ENCODE measurements around the gene ELP5.

ELP5 gene, protein sequence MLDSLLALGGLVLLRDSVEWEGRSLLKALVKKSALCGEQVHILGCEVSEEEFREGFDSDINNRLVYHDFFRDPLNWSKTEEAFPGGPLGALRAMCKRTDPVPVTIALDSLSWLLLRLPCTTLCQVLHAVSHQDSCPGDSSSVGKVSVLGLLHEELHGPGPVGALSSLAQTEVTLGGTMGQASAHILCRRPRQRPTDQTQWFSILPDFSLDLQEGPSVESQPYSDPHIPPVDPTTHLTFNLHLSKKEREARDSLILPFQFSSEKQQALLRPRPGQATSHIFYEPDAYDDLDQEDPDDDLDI

DNA sequence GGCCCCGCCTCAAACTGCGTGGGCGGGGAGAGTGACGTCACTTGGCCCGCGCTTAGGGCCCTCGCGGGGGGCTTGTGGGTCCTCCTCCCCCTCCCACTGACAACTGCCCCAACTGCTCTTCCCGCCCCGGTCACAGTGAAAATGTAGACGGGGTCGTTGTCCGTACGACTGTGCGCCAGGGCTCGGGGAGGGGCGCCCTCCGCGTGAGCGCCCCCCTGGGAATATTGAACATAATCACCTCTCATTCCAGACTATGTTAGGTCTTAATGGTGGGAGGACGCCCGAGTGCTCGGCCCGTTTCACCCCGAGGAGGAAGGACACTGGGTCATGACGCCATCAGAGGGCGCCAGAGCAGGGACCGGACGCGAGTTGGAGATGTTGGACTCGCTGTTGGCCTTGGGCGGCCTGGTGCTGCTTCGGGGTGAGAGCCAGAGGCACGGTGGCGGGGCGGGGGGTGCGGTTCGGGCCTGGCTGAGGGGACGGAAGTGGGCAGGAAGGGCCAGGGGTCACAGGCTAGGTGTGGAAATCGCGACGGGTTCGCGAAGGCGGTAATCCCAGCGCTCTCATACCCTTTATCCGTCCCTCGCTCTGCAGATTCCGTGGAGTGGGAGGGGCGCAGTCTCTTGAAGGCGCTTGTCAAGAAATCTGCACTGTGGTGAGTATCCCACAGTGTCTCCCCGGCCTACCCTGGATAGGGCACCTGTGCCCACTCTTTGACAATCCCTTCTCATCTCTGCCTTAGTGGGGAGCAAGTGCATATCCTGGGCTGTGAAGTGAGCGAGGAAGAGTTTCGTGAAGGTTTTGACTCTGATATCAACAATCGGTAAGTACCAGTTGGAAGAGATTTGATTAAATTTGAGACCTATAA is at the start of gene ELP5:
Gene ELP5 (plus strand): TSS at position 40 of the 868 bp plus-strand sequence. CDS start 336 bp downstream, at position 376.
- peak; percentile 87 for DNase-seq

DNA sequence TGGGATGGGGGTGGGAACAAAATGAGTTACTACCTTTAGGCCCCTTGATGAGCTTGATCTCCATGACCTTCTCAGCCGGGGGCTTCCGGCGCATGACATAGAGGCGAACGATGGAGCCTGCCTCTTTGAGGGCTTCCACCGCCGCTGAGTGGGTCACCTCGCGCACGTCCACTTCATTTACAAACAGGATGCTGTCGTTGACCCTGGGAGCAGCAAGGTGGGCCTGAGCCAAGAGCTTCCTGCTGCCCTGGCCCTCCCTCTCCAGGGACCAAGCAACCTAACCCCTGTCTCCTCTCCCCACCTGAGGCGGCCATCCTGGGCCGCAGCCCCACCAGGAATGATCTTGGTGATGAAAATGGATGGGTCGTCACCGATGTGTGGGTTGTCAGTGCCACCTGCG is 48.6 kb upstream of the ELP5 start:
- no peak for DNase-seq

DNA sequence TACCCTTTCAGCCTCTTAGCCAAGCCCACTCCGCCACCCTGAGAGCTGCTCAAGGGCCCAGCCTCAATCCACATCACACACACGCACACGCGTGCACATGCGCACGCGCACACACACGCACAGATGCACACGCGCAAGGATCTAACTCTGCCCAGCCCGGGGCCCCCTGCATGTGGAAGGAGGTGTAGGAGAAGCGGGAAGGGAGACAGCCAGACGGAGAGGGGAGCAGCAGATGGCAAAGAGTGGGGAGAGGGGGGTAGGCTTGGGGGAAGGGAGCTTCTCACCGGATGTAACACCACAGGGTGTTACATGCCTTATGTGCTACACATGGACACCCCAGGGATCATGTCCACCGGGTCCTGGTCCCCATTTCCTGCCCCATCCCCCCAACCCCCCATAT is 47.7 kb upstream of the ELP5 start:
- DNase-seq, result no peak

DNA sequence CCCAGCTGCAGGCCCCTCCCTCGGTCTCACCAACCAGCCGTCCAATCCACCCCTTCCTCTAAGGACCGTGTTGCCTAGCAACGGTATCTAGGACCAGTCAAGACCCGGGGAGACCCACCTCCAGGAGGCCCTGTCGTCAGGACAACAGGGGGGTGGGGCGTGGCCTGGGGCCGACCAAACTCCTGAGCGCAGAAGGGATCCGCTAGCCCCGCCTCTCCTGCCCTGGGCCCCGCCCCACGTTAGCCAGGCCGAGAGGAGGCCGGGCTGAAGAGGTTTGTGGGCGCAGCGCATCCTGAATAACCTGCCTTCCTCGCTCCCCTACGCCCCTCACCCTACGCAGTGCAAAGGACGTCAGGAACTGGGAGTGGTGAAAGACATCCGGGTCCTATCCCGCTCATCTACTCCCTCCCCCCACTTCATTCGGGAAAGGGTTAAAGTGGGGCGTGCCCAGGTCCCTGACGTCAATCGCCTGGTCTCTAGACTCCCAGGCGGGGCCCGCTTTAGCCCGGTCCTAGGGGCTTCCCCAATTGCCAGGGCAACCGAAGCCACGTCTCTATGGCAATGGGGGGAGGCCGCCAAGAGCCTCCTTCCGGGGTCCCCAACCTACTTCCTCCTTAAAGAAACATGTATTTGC is 47.1 kb upstream of the ELP5 start:
- DNase-seq, result no peak

DNA sequence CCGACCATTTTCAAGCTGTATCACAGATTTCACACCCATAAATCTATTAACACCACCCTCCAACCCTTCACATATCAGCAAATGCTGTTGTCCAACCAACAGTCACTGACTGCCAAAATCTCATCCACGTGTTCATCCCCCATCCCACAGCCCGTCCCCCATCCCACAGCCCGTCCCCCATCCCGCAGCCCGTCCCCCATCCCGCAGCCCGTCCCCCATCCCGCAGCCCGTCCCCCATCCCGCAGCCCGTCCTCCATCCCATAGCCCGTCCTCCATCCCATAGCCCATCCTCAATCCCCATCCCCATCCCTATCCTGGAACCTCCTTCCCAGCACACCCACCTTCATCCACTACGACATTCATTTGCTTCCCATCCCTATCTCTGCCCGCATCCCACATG is 46.5 kb upstream of the ELP5 start:
- DNase-seq, result no peak

DNA sequence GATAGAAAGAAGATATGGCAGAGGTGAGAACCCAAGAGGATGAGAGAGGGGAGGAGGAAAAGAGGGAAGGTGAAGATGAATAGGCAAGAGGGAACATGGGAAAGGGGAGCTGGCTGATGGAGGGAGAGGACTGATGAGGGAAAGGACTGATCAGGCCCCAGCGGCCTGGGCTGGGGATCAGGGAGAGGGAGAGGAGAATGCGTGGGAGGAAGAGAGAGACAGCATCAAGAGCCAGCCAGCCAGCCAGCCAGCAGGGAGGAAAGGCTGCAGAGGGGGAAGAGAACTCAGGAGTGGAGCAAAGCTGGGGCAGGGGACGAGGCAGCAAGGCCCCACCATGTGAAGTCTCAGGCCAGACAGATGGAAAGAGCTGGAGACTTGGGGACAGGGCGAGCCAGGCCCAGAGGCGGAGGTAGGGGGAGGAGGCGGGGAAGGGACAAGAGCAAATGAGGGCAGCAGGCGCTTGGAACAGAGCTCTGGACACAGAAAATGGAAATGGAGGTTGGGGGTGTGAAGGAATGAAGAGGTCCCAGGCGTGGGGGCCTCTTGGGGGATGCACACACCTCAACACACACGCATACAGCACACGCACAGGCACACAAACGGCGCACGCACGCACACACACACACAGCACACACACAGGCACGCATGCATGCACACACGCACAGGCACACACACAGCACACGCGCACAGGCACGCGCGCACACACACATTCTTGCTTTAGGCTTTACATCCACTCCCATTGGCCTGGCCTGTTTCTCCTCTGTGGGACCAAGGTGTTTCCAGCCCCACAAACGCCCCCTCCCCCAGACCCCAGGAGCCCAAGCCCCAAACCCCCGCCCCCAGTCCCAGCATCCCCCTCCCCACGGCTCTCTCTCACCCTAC is 44.7 kb upstream of the ELP5 start:
- DNase-seq, result no peak

DNA sequence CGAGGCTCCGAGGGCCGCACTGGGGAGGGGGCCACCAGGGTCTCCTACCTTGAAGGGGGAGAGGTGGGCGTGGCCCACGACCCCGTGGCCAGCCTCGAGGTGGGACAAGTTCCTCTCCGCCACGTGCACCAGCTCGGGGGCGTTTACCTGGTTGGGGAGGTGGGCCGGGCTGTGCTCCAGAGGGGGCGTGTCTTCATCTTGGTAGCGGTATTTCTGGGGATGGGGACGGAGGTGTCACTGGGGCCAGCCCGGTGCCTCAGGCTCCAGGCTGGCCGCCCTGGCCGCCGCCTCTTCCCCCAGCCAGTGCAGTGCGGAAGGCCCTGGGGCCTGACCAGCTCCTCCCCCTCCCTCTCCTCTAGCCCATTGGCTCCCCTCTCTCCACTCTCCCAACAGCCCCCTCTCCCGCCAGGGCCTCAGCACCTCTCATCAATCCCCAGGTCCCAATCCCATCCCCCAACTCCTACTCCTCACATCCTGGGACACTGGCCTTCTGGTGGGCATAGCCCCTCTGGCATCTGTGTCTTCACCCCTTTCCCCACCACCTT is 43.9 kb upstream of the ELP5 start:
- no peak for DNase-seq

DNA sequence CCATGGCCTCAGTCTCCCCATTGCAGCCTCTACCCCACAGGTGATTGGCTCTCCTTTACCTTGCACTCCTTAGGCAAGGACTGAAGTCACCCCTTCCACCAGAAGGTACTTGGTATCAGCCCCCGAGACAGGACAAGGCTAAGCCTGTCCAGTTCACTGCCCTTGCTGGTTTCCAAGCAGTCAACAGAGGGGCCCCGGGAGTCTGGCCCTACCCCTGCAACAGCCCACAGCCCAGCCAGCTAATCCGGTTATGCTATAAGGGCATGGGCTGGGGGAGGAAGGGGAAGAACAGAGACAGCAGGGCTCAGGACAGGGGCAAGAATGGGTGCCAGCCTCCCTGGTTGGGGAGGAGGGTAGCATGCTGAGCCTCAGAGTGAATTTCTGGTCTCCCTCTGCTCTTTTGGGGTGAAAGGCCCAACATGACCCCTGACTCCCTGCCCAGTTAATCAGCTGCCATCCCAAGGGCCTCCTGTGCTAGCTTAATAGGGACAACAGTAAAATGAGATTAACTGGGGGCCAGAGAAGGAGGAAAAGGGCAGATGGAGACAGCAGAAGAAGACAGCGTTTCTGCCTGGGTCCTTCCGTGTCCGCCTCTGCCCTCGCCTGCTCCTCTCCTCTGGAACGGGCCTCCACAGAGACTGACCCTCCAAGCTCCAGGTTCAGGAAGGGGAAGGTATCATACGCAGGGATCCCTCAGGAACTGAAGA is 43.1 kb upstream of the ELP5 start:
- no peak for DNase-seq

DNA sequence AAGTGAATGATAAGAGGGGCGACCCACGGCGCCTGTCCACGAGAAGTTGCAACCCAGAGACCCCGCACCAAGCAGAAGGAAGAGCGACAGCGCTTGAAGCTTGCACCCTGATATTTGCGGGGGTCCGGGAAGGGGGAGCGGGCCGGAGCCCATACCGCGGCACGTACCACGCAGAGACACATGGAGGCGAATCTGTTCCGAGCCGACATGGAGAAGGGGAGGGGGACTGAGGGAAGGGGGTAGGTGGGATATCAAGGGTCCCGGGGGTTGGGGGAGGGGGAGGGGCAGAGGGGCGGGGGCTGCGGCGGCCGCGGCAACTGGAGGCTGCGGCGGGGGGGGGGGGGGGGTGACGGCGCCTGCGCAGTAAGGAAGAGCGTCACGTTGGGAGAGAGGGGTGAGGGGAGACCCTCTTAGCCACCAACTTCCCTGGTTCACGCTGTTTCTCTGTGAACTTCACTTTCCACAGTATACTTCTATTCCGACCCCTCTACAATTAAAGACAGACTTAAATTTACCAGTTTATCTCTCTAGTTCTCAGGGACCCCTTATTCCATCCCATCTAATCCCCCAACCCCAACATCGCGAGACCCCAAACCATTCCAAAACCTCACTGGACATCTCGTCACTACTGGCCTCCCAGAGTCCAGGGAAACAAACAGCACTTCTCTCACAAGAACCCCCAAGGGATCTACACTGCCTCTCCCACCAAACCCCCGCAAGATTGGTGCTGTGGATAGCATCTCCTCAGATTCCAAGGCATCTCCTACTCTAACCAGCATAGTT is 40.3 kb upstream of the ELP5 start:
- DNase-seq, result no peak

DNA sequence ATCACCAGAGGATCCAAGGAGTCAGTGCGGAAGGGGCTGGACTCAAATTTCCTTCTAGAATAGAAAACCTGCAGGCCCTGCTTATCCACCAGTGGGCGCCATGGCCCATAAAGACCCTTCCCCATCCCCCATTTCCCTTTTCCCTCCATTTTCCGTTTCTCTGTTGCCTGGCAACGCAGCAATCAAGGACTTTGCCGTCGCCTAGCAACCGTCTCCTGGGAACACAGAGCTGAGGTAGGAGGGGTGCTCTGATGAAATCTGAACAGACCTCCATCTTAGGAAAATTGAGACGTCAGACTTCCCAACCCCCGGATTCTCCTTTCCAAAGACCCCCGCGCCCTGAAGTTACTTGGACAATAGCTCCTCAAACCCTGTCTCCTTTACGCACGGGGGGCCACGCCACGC is 38.1 kb upstream of the ELP5 start:
- peak; percentile 68 for DNase-seq

DNA sequence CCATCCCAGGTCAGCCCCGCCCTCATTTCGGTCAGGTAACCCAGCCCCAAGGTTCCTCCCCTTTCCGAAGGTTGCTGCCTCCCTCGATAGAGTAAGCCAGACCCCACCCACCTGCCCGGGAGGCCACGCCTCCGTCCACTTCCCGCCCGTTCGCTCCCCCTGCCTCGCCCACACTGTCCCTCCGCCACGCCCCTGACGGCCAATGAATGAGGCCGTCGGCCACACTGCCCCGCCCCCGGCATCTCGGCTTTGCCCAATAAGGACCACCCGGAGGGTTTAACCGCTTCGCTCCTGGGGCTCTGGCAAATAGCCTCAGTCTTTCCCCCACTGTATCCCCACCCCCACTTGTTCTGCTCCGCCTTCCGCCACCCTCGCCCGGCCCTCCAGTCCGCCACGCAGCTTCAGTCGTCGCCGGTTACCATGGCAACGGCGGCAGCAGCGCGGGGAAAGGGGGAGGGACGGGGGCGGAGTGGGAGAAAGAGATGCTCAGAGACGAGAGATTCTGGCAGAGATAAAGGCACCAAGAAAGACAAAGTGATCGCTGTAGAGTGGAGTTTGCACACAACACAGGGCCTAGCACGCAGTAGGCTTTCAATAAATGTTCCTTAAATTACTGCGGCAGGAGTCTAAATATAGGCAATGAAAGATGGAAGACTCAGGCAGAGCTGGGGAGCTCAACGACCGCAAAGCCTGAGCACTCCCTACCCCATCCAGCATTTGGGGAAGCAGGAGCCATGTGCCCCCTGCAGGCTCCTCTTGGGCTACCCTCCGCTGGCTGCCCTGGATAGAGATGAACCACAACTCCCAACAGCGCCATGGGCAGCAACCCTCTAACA is 37.5 kb upstream of the ELP5 start:
- peak; percentile 97 for DNase-seq

DNA sequence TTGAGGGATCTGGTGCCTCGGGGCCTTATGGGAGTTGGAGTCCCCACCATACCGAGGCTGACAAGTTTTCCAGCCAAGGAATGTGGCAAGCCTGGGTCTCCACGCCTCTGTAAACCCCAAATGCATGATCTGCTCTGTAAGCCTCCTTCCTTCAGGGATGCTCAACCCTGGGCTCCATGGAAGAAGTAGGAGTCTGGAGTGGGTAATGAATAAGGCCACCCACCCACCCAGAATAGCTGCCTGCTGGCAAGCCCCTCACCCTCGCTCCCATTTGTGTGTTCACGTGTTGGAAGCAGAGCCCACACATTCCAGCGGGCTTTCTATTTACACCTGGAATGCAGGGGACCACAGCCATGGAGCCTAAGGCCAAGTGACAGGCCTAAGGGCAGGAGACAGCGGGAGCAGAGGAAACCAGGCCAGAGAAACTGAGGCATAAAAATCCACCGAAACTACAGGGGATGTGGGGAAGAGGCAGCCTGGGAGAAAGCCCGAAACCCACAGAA is 36.8 kb upstream of the ELP5 start:
- no peak for DNase-seq

DNA sequence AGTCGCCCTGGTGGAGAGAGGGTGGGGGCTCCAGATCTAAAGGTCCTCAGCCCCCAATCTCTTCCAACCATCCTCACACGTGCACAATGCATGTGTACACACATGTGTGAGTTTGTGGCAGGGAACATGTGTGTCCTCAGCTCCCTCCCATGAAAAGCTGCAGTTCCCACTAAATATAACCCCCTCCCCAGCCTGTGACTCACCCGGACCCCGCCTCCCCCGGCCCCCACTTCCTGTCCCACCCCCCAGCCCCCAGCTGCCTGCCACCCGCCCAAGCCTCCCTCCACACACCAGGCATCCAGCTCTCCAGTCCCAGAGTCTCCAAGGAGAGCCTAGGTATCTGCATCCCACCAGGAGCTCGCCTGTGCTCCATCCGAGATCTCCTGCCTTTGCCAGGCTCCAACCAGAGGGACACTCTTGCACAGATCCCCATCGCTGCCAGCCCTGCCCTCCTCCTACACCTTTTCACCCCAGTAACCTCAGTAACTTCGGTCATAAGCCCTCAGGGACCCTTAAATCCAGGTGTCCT is 36.3 kb upstream of the ELP5 start:
- DNase-seq, result no peak

DNA sequence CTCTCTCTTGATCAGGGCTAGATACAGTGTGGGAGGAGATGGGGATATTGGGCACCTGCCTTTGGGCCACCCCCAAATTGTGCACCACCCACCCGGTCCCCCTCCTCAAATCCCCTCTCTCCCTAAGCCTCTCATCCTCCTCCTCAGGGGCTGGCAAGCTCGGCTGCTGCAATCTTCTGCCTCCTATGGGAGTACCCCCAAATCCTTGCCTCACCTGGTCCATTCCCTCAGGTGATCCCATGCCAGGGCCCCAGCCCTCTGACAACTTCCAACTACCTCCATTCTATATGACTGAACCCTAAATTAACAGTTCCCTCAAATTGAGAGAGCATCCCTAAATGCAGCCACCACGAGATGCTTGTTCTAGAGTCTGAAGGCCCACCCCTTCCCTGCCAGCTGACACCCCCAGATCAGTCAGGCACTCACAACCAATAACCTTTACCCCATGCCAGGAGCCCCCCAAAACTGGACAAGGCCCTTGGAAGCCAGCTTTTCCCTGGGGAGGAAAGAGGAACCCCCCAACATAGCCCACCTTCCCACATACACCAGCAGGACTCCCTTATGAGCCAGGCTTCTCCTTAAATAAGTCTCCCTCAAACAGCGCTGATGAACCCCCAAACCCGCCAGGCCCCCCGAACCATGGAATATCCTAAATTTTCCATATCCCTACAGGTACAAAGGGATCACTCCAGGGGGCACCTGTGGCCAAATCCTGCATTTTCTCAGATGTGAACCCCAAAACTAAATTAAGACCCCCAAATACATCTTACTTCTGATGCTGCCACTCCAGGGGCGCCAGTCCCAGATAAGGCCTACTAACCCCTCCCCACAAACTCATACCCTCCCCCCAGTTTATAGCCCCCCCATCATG is 35.5 kb upstream of the ELP5 start:
- no peak for DNase-seq

DNA sequence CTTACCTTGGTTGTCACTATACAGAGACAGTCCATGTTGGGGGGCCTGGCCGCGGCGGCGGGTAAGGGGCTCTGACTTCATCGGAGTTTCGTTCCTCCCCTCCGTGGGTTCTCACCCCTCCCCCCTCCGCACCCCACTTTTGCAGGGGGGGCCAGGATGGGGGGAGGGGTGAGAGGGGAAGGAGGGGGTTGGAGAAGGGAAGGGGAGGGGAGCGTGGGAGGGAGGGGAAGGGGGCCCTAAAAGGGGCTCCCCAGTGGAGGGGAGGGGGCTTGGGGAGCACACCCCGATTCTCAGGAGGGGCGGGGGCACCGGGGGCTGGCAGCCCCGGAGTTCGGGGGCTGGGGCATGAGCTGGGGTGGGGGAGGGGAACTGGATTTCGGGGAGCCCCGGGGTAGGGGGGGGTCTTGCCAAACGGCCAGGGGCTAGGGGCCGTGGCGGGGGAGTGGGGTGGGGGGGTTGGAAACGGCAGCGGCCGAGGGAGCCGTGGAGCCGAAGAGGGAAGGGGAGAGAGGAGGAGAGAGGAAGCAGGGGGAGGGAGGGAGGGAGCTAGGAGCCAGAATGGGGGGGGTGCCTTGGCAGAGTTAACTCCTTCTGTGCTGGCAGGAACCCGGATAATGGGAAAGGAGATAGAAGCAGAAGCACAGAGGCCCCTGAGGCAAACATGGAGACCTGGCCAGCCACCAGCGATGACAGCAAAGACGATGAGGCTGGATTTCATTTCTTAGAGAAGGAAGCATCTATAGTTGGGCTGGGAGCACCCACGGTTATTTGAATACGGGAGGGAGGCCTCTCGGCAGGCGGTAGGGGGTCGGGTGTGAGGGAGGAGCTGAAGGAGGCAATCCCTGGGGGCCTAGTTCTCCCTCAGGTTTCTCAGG is 34.7 kb upstream of the ELP5 start:
- peak; percentile 69 for DNase-seq

DNA sequence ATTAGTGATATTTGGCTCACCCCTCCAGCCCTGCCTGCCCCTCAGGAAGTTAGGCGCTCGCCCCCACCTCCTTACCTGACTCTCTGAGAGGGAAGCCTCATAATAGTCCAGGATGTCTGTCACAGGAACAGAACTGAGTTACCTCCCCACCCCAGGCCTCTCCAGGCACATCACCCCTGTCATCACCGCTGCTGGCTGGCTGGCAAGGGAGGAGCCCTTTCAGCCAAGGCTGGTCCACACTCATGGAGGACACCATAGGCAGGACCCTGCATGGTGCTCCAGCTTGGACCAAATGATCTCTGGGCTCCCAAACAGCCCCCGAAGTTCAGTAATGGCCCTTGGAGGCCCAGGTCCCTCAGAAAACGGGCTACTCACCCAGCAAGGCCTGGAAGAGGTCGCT is 33.8 kb upstream of the ELP5 start:
- no peak for DNase-seq

DNA sequence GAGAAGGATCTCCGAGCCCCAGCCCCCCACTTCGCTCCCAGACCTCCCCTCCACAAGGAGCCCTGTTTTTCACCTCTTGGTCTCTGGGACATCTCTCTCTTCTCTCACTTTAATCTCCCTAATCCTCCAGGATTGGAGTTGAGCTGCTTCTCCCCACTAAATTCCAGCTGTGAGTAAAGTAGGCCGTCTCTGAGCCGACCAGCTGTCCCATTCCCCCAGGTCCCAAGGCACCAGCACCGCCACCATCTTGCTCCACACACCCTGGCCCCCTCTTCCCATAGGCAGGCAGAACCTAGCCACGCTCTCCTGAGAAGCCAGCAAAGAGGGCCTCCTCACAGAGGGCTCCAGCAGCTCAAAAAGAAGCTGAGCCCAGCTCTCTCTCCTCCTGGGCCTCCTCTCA is 33.3 kb upstream of the ELP5 start:
- no peak for DNase-seq
